K562 (cell line): ENCODE measurements around the gene MARCHF11. TPM values are rescaled to one million over a fixed set of nuclear protein-coding genes. Genes with fewer than 3 reads are reported as not detected.

Experiments used
- E2F4 ChIP-seq: sonication (generic); formaldehyde crosslinking; IDR thresholded peaks from 2 replicates; pipeline ENCODE4 v1.8.0; 2022; ENCODE audit warnings: mild to moderate bottlenecking, low read depth, missing genetic modification reagents
- FIP1L1 ChIP-seq: fragments of 200-400 bp; formaldehyde crosslinking; IDR thresholded peaks from 2 replicates; pipeline ENCODE4 v1.6.1; 2018; ENCODE audit warnings: mild to moderate bottlenecking, low read depth, low read length; ENCODE audit not compliant: poor library complexity, severe bottlenecking
- HIVEP1 ChIP-seq: fragments of 250-450 bp; sonication (Bioruptor Pico); IDR thresholded peaks from 2 replicates; pipeline ENCODE4 v1.4.0; 2020; ENCODE audit warnings: mild to moderate bottlenecking
- KAT7 ChIP-seq: sonication (generic); formaldehyde crosslinking; IDR thresholded peaks from 2 replicates; pipeline ENCODE4 v1.8.0; 2022; ENCODE audit warnings: missing genetic modification reagents, mild to moderate bottlenecking, borderline replicate concordance
- PML ChIP-seq: IDR thresholded peaks from 2 replicates; pipeline ENCODE4 v1.6.1; 2012; ENCODE audit warnings: low read length, inconsistent platforms
- ZNF121 ChIP-seq: sonication (generic); formaldehyde crosslinking; conservative IDR thresholded peaks from 2 replicates; pipeline ENCODE4 v1.8.0; 2022; ENCODE audit warnings: missing genetic modification reagents
- ZNF384 ChIP-seq: IDR thresholded peaks from 2 replicates; pipeline ENCODE4 v1.6.1; 2012; ENCODE audit warnings: low read depth, low read length, improper control_type of control experiment
- ZNF699 ChIP-seq: fragments of 250-450 bp; sonication (Bioruptor Pico); IDR thresholded peaks from 2 replicates; pipeline ENCODE4 v1.8.0; 2021; ENCODE audit warnings: mild to moderate bottlenecking, moderate library complexity; ENCODE audit not compliant: insufficient replicate concordance
- ZNF707 ChIP-seq: fragments of 250-450 bp; sonication (Bioruptor Pico); conservative IDR thresholded peaks from 2 replicates; pipeline ENCODE4 v1.8.0; 2022; ENCODE audit warnings: inconsistent platforms, mild to moderate bottlenecking, moderate library complexity
- polyA plus RNA-seq, 8 experiments: library from polyadenylated mRNA; depleted of rRNA in 4 of 8; stranded (reverse) in 5 of 8; unstranded in 3 of 8; fragments of >200 nt; fragmentation: Nextera tagmentation in 2 of 8; fragmentation: Illumina TruSeq in 1 of 8; extraction: Ambion mirVana in 2 of 8; extraction: Trizol in 1 of 8; gene quantifications; 2 replicates each; pipeline versions ENCODE4 v1.2.1 to v1.2.3, GENCODE V29; 2011 to 2014; ENCODE audit warnings: inconsistent platforms in 1 of 8, missing spikeins in 1 of 8
- total RNA-seq, 7 experiments: library from RNA; depleted of rRNA in 6 of 7; stranded (reverse); fragments of >200 nt in 6 of 7; fragmentation: Illumina TruSeq in 2 of 7; extraction: Trizol in 2 of 7; gene quantifications; 2 replicates each; pipeline versions ENCODE4 v1.2.1 to v1.2.3, GENCODE V29; 2011 to 2021; ENCODE audit warnings: low replicate concordance in 1 of 7
- TF ChIP-seq, protein P1 (sequence below), 2 experiments: IDR thresholded peaks in 1 of 2; conservative IDR thresholded peaks in 1 of 2; 2 replicates each; pipeline ENCODE4 v1.6.1; 2016; ENCODE audit warnings: low read depth in 2 of 2, mild to moderate bottlenecking in 1 of 2, missing compliant biosample characterization in 1 of 2, missing genetic modification characterization in 1 of 2, moderate library complexity in 1 of 2
- TF ChIP-seq, protein P2 (sequence below): fragments of 250-450 bp; sonication (Bioruptor Pico); IDR thresholded peaks from 2 replicates; pipeline ENCODE4 v1.8.0; 2022; ENCODE audit warnings: inconsistent platforms, mild to moderate bottlenecking, moderate library complexity, borderline replicate concordance

MARCHF11 gene
- total and polyA plus RNA-seq, 9 of the 15 experiments (the other 6 are each of a cell fraction or from before 2014, with no cell fraction given), result not detected

GRCh38 chr5:16143361-16144049, 36.1 kb downstream of the MARCHF11 start (continued):
- TF ChIP-seq, protein P1, sequence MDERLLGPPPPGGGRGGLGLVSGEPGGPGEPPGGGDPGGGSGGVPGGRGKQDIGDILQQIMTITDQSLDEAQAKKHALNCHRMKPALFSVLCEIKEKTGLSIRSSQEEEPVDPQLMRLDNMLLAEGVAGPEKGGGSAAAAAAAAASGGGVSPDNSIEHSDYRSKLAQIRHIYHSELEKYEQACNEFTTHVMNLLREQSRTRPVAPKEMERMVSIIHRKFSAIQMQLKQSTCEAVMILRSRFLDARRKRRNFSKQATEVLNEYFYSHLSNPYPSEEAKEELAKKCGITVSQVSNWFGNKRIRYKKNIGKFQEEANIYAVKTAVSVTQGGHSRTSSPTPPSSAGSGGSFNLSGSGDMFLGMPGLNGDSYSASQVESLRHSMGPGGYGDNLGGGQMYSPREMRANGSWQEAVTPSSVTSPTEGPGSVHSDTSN (CRISPR knock-in tag; IDR thresholded peaks at IDR 0.05; ENCODE audit: low read depth), result no peak
- TF ChIP-seq, protein P1 (tag; conservative IDR thresholded peaks at IDR 0.05; ENCODE audit: low read depth), result no peak
- TF ChIP-seq ZNF121 (CRISPR knock-in tag) (no peak), KAT7 (CRISPR knock-in tag) (no peak), ZNF699 (CRISPR knock-in tag) (no peak), ZNF384 (no peak), FIP1L1 (no peak), HIVEP1 (CRISPR knock-in tag) (no peak), ZNF707 (CRISPR knock-in tag) (no peak), PML (no peak), E2F4 (no peak)
- TF ChIP-seq, protein P2, sequence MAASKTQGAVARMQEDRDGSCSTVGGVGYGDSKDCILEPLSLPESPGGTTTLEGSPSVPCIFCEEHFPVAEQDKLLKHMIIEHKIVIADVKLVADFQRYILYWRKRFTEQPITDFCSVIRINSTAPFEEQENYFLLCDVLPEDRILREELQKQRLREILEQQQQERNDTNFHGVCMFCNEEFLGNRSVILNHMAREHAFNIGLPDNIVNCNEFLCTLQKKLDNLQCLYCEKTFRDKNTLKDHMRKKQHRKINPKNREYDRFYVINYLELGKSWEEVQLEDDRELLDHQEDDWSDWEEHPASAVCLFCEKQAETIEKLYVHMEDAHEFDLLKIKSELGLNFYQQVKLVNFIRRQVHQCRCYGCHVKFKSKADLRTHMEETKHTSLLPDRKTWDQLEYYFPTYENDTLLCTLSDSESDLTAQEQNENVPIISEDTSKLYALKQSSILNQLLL (CRISPR knock-in tag), result no peak
